GM18861 (cell line): ENCODE measurements around the gene NIPSNAP2.
A peak's percentile ranks its signal among the peaks of the same experiment; 100 is the strongest.
"Not testable (repeated sequence)": the region's sequence is repeated elsewhere in the genome, so short reads cannot be mapped to it uniquely, and the experiment has no call there.

Experiments
- ATAC-seq: cut with Tn5 transposase; IDR thresholded peaks from one replicate; pipeline ENCODE4 v1.9.1; 2021; ENCODE audit not compliant: unreplicated experiment

The NIPSNAP2 gene

GRCh38 chr7:55975988-55976633 is 11.7 kb downstream of the NIPSNAP2 start:
- no peak for ATAC-seq

- ATAC-seq = no peak
Observed at GRCh38 chr7:55977831-55978230, 13.4 kb downstream of the NIPSNAP2 start.

DNA sequence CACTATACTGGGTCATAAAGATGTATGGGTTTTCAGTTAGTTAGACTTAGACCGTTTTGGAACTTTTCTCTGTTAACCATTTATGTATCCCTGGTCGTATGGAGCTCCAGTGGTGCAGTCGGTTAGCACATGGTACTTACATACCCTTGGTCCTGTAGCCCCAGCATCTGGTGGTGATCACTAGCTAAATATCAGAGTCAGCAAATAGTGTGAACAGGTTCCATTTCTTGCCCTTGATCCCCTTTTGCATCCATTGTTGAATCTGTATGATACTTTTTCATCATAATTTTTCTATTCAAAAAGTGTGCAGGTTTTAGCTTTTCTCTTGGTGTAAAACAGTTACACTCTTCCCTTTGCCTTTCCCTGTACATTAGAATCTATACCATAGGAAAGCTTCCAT is 15.9 kb downstream of the NIPSNAP2 start:
- ATAC-seq = no peak

DNA sequence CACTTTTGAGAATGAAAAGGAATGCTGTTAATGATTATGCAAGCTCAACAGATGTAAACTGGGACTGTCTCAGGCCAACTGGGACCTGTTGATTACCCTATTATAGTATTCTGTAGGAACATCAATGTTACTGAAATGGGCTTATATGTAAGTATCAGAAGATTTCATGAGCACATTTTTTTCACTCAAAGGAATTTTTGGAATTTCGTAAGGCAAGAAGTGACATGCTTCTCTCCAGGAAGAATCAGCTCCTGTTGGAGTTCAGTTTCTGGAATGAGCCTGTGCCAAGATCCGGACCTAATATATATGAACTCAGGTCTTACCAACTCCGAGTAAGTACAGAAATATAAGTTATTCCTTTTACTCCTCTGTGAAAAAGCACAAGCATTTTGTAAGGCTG is 19.2 kb downstream of the NIPSNAP2 start:
- ATAC-seq = no peak

DNA sequence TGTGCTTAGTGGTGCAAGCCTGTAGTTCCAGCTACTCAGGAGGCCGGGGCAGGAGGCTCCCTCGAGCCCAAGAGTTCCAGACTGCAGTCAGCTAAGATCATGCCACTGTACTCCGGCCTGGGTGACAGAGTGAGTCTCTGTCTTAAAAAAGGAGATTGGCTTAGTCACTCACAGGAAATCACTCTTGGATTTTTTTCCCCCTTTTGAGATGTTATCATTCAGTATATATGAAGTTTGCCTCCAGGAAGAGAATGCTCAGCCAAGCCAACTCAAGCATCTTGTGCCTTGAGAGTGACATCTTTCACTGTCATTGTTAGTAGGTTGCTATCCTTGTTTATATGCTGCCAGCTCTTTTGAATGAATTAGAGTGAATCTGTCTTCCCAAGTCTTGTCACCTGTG is 28.0 kb downstream of the NIPSNAP2 start:
- ATAC-seq = no peak

DNA sequence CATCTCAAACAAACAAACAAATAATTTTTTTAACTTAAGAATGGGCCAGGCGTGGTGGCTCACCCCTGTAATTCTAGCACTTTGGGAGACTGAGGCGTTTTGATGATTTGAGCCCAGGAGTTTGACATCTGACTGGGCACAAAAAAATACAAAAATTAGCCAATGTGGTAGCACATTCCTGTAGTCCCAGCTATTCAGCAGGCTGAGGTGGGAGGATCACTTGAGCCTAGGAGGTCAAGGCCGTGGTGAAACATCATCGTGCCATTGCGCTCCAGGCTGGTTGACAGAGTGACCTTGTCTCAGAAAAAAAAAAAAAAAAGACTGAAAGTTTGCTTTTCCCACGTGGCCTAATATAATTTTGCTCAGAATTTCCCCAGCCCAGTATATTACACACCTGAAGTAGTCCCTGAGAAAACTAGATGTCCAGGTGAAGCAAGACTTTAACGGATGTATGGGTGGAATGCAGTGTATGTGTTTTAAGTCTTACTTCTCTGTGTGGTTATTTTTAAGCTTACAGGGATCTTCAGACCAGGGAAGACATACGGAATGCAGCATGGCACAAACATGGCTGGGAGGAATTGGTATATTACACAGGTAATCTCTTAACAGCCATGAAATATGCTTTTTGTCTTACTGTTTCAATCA is 32.6 kb downstream of the NIPSNAP2 start:
- no peak for ATAC-seq

DNA sequence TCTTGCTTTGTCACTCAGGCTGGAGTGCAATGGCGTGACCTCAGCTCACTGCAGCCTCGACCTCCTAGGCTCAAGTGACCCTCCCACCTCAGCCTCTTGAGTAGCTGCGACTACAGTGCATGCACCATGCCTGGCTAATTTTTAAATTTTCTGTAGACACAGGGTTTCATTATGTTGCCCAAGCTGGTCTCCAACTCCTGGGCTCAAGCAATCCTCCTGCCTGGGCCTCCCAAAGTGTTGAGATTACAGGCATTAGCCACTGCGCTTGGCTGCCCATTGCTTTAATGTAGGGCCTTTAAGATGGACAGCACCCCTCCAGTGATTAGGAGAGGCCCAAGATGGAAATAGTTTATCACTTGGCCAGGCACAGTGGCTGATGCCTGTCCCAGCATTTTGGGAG is 39.4 kb downstream of the NIPSNAP2 start:
- ATAC-seq = no peak

DNA sequence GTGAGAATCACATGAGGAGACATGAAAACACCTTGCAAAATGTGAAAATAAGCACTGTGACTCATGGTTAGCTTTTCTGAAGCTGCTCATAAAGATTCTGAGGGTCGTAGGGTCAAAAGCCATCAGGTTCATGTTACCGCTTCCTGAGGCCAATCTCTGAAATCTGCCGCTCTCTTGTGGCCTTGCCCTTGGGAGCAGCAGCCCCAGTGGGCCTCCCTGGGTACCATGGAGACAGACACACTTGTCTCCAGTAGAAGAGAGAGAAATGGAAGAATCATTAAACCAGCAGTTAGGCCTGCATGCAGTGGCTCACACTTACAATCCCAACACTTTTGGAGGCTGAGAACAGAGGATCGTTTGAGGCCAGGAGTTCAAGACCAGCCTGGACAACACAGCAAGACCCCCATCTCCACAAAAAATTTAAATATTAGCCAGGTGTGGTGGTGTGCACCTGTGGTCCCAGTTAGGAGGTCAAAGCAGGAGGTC is 42.8 kb downstream of the NIPSNAP2 start:
- ATAC-seq = no peak

- no peak for ATAC-seq
Observed at GRCh38 chr7:56007891-56008290, 43.5 kb downstream of the NIPSNAP2 start.

GRCh38 chr7:56009695-56010094 is 45.3 kb downstream of the NIPSNAP2 start:
- no peak for ATAC-seq

- not testable (repeated sequence) for ATAC-seq
Observed at GRCh38 chr7:56017015-56017414, 52.6 kb downstream of the NIPSNAP2 start.

GRCh38 chr7:56019501-56019900 is 55.1 kb downstream of the NIPSNAP2 start:
- no peak for ATAC-seq

GRCh38 chr7:56023500-56023899 is 59.1 kb downstream of the NIPSNAP2 start:
- ATAC-seq = no peak

DNA sequence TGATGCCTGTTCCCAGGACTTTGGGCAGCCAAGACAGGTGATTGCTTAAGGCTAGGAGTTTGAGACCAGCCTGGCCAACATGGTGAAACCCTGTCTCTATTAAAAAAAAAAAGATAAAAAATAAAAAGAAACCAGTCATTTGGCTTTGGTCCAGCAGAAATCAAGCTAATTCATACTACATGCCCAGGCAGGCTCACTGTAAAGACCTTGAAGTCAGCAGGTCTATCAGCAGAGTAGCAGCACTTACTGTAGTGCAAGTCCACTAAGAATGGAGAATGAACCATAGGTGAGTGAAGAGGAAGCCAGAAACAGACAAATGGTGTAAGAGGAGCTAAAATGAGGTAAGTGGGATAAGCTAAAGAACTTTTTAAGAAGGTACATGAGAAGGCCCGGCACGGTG is 62.2 kb downstream of the NIPSNAP2 start:
- no peak for ATAC-seq

DNA sequence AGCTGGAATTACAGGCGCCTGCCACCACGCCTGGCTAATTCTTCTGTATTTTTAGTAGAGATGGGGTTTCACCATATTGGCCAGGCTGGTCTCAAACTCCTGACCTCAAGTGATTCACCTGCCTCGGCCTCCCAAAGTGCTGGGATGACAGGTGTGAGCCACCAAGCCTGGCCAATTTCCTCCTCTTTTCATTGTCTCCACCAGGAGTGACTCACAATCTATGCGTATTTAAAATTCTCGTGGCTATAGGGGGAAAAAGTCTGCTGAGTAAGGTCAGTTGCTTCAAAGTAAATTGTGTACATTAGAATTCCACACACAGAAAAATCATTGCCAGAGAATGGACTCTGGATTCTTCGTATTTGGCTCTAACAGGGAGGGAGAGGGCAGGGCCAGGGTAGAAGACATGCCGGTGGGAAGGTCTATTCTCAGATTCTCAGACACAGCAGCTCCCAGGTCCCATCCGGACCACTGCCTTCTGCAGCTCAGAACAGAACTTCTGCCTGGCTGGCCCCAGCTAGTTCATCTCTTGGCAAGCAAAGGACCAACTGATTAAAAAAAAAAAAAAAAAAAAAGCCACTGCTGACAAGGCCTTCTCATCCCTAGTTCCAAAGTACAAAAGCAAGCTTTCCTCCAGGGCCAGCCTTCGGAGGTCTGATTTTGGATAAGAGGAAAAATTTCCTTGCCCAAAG is 64.7 kb downstream of the NIPSNAP2 start:
- no peak for ATAC-seq

DNA sequence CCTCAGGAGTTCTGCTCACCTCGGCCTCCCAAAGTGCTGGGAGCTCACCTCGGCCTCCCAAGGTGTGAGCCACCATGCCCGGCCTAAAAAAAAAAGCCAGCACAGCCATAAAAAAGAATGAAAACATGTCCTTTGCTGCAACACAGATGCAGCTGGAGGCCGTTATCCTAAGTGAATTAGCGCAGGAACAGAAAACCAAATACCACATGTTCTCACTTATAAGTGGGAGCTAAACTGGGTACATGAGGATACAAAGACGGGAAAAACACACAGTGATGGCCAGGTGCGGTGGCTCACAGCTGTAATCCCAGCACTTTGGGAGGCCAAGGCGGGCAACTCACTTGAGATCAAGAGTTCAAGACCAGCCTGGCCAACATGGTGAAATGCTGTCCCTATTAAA is 66.0 kb downstream of the NIPSNAP2 start:
- ATAC-seq = no peak

DNA sequence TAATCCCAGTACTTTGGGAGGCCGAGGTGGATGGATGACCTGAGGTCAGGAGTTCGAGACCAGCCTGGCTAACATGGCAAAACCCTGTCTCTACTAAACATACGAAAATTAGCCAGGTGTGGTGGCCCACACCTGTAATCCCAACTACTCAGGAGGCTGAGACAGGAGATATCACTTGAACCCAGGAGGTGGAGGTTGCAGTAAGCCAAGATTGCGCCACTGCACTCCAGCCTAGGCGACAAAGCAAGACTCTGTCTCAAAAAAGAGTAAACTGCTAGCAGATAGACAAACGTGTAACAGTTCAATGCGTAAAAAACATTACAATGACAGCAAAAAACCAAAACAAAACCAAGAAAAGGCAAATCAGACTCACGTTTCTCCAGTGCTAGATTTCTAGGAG is 67.2 kb downstream of the NIPSNAP2 start:
- ATAC-seq = not testable (repeated sequence)

- not testable (repeated sequence) for ATAC-seq
Observed at GRCh38 chr7:56032578-56032977, 68.2 kb downstream of the NIPSNAP2 start.

DNA sequence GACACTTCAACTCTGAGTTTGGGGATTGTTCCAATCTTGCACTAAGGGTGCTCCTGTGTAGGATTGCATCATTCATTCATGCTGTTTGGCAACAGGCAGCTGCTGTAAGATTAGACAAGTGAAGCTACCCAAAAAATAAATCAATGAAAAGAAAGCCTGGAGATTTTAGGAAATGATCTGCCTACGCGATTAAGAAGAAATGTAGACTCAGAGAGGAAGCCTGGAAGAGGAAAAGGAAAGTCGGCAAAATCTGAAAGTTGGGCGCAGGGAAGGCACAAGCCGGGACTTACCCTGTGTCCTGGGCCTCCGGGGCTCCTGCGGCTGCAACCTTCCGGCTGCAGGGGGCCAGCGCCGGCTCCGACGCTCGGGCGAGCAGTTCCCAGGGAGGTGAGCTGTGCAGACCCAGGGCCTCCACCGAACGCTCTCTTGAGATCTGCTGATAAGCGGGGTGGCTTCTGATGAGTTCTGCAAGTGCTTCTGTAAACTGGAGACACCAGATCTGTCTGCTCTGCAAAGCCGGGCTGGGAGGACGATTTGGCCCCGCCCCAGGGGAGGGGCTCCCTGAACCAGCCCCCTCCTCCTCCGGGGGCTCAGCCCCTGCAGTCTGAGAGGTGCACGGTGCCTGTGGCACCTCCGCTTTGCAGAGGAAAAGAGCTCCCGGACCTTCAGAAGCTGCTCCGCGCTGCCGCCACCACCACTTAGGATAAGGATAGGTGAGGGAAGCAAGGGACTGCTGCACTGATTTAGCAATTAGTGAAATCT is 69.5 kb downstream of the NIPSNAP2 start:
- peak; percentile 94 for ATAC-seq

DNA sequence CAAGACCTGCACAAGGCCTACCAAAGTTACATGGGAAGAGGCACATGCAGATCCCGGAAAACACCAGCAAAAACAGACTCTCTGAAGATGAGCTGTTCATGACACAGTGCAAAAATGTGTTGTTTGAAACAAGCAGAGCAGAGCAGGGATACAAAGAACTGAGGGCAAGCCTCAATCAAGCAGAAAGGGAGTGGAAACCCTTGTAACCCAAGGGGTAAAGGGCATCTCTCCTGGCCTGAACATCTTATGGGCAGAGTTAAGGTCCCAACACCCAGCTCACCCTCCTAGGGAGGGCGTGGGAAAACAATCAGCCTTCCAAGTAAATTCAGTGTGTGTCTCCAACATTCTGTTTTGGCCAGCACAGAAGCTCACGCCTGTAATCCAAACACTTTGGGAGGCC is 76.3 kb downstream of the NIPSNAP2 start:
- no peak for ATAC-seq

GRCh38 chr7:56045758-56046157 is 81.4 kb downstream of the NIPSNAP2 start:
- ATAC-seq = not testable (repeated sequence)
